H9 (cell line): ENCODE measurements around the gene CD47. TPM values are rescaled to one million over a fixed set of nuclear protein-coding genes. Genes with fewer than 3 reads are reported as not detected.

Source experiments
- DNase-seq: peaks from one replicate; pipeline ENCODE4 v3.0.0-alpha.2; 2017
- H2AFZ ChIP-seq: one replicate; pipeline ENCODE4 v1.6.1; 2013; ENCODE audit warnings: mild to moderate bottlenecking, low read length, control low read depth, moderate library complexity
- H2AK5ac ChIP-seq: 2 replicates; pipeline ENCODE4 v1.6.1; 2013; ENCODE audit warnings: low read length, control low read depth, mixed read lengths; ENCODE audit not compliant: insufficient read length
- H2BK120ac ChIP-seq: one replicate; pipeline ENCODE4 v1.6.1; 2013; ENCODE audit warnings: low read depth, mild to moderate bottlenecking, low read length, control low read depth, inconsistent platforms; ENCODE audit not compliant: poor library complexity, severe bottlenecking
- H2BK12ac ChIP-seq: 2 replicates; pipeline ENCODE4 v1.6.1; 2013; ENCODE audit warnings: low read length, control low read depth, mixed read lengths, low read depth; ENCODE audit not compliant: insufficient read length
- H2BK15ac ChIP-seq: 2 replicates; pipeline ENCODE4 v1.6.1; 2013; ENCODE audit warnings: low read depth, low read length, control low read depth
- H2BK20ac ChIP-seq: one replicate; pipeline ENCODE4 v1.6.1; 2013; ENCODE audit warnings: low read depth, mild to moderate bottlenecking, low read length, control low read depth, inconsistent platforms; ENCODE audit not compliant: poor library complexity, severe bottlenecking
- H2BK5ac ChIP-seq: 2 replicates; pipeline ENCODE4 v1.6.1; 2013; ENCODE audit warnings: low read length, control low read depth, mixed read lengths; ENCODE audit not compliant: insufficient read length
- H3K14ac ChIP-seq: 2 replicates; pipeline ENCODE4 v1.6.1; 2013; ENCODE audit warnings: low read length, control low read depth; ENCODE audit not compliant: insufficient read depth
- H3K18ac ChIP-seq: 2 replicates; pipeline ENCODE4 v1.6.1; 2013; ENCODE audit warnings: low read depth, mild to moderate bottlenecking, mixed read lengths, low read length, control low read depth; ENCODE audit not compliant: insufficient read length
- H3K23ac ChIP-seq: 2 replicates; pipeline ENCODE4 v1.6.1; 2013; ENCODE audit warnings: low read length, control low read depth, mixed read lengths, low read depth; ENCODE audit not compliant: insufficient read length
- H3K23me2 ChIP-seq: 2 replicates; pipeline ENCODE4 v1.6.1; 2013; ENCODE audit warnings: low read depth, mild to moderate bottlenecking, mixed read lengths, low read length, control low read depth; ENCODE audit not compliant: insufficient read length, poor library complexity, severe bottlenecking
- H3K27ac ChIP-seq: 2 replicates; pipeline ENCODE4 v1.5.1; 2013; ENCODE audit warnings: low read length, control low read depth, mixed read lengths, low read depth; ENCODE audit not compliant: insufficient read length
- H3K27me3 ChIP-seq: 2 replicates; pipeline ENCODE4 v1.6.1; 2013; ENCODE audit warnings: low read length, control low read depth, inconsistent platforms; ENCODE audit not compliant: insufficient read depth
- H3K4ac ChIP-seq: 2 replicates; pipeline ENCODE4 v1.6.1; 2013; ENCODE audit warnings: low read depth, mild to moderate bottlenecking, control low read depth, inconsistent platforms, low read length, moderate library complexity
- H3K4me1 ChIP-seq: 2 replicates; pipeline ENCODE4 v1.6.1; 2013; ENCODE audit warnings: low read length, control low read depth, inconsistent platforms; ENCODE audit not compliant: insufficient read depth
- H3K4me2 ChIP-seq: 2 replicates; pipeline ENCODE4 v1.6.1; 2013; ENCODE audit warnings: low read length, control low read depth, mixed read lengths; ENCODE audit not compliant: insufficient read length, insufficient read depth
- H3K56ac ChIP-seq: 2 replicates; pipeline ENCODE4 v1.6.1; 2013; ENCODE audit warnings: low read depth, mild to moderate bottlenecking, mixed read lengths, low read length, control low read depth; ENCODE audit not compliant: insufficient read length
- H3K79me1 ChIP-seq: 2 replicates; pipeline ENCODE4 v1.6.1; 2013; ENCODE audit warnings: low read depth, mild to moderate bottlenecking, moderate library complexity, low read length, control low read depth, inconsistent platforms; ENCODE audit not compliant: insufficient read depth, poor library complexity, severe bottlenecking
- H3K79me2 ChIP-seq: 2 replicates; pipeline ENCODE4 v1.6.1; 2013; ENCODE audit warnings: low read length, control low read depth, inconsistent platforms; ENCODE audit not compliant: insufficient read depth
- H3K9ac ChIP-seq: 2 replicates; pipeline ENCODE4 v1.6.1; 2013; ENCODE audit warnings: low read length, control low read depth, mixed read lengths; ENCODE audit not compliant: insufficient read length; ENCODE audit errors: extremely low read depth
- H3K9me3 ChIP-seq: one replicate; pipeline ENCODE4 v1.6.1; 2013; ENCODE audit warnings: low read depth, low read length, inconsistent platforms; ENCODE audit not compliant: control insufficient read depth
- H3T11ph ChIP-seq: one replicate; pipeline ENCODE4 v1.6.1; 2013; ENCODE audit warnings: mild to moderate bottlenecking, low read length, control low read depth, inconsistent platforms
- H4K20me1 ChIP-seq: one replicate; pipeline ENCODE4 v1.6.1; 2013; ENCODE audit not compliant: control insufficient read depth, insufficient read length, insufficient read depth
- H4K5ac ChIP-seq: 2 replicates; pipeline ENCODE4 v1.6.1; 2013; ENCODE audit warnings: low read depth, mild to moderate bottlenecking, mixed read lengths, low read length, control low read depth; ENCODE audit not compliant: insufficient read length
- H4K8ac ChIP-seq: replicated peaks from 2 replicates; pipeline ENCODE4 v1.6.1; 2013; ENCODE audit warnings: low read length, control low read depth, mixed read lengths, low read depth; ENCODE audit not compliant: insufficient read length
- H4K91ac ChIP-seq: 2 replicates; pipeline ENCODE4 v1.6.1; 2013; ENCODE audit warnings: low read depth, mild to moderate bottlenecking, moderate library complexity, mixed read lengths, low read length, control low read depth; ENCODE audit not compliant: insufficient read length
- H3K27ac Mint-ChIP-seq, 3 experiments: 2 replicates in 2 of 3; 3 replicates in 1 of 3; pipeline ENCODE4 v1.8.0; 2020 to 2021; ENCODE audit warnings: mixed read lengths in 3 of 3, mild to moderate bottlenecking in 1 of 3, moderate library complexity in 1 of 3
- H3K27me3 Mint-ChIP-seq: 2 replicates; pipeline ENCODE4 v1.8.0; 2021; ENCODE audit warnings: low read depth, mild to moderate bottlenecking, moderate library complexity, mixed read lengths
- H3K36me3 Mint-ChIP-seq, 3 experiments: 2 replicates in 2 of 3; 3 replicates in 1 of 3; pipeline ENCODE4 v1.8.0; 2020 to 2021; ENCODE audit warnings: low read depth in 3 of 3, mixed read lengths in 3 of 3; ENCODE audit not compliant: insufficient read depth in 1 of 3
- H3K4me1 Mint-ChIP-seq, 2 experiments: 2 replicates each; pipeline ENCODE4 v1.8.0; 2020; ENCODE audit warnings: mixed read lengths in 2 of 2
- H3K4me3 Mint-ChIP-seq, 2 experiments: 2 replicates in 1 of 2; 3 replicates in 1 of 2; pipeline ENCODE4 v1.8.0; 2020 to 2021; ENCODE audit warnings: mild to moderate bottlenecking in 2 of 2, mixed read lengths in 2 of 2, moderate library complexity in 1 of 2
- H3K9me3 Mint-ChIP-seq, 2 experiments: 2 replicates in 1 of 2; 3 replicates in 1 of 2; pipeline ENCODE4 v1.8.0; 2020; ENCODE audit warnings: mild to moderate bottlenecking in 2 of 2, mixed read lengths in 2 of 2, moderate library complexity in 1 of 2
- CTCF ChIP-seq: fragments of 200-600 bp; sonication (generic); conservative IDR thresholded peaks from 3 replicates; pipeline ENCODE4 v1.8.0; 2021; ENCODE audit warnings: antibody characterized with exemption, mild to moderate bottlenecking
- WGBS: extraction: QIAGEN DNeasy Blood & Tissue Kit; methylation state at CpG from one replicate; pipeline ENCODE4 v1.1.7; 2013; ENCODE audit warnings: missing lambda C conversion rate, low lambda C conversion rate, mixed read lengths; ENCODE audit not compliant: insufficient read length; ENCODE audit errors: extremely low coverage; 5-methylcytosine and 5-hydroxymethylcytosine counted together
- total RNA-seq: library from RNA; stranded (reverse); gene quantifications from 2 replicates; pipeline ENCODE4 v1.2.1, GENCODE V29; 2021

Gene CD47
- total RNA-seq, 1 experiment from 2014 or later: 15.4 TPM

GRCh38 chr3:108125550-108126071 is 34.8 kb upstream of the CD47 start:
- Histone ChIP-seq H4K5ac (no peak overlapping the region), H3T11ph (no peak overlapping the region), H3K9me3 (no peaks in the 10 kb centered on the region), H2BK20ac (no peak overlapping the region), H3K14ac (no peak overlapping the region), H2BK15ac (no peak overlapping the region), H4K20me1 (no peaks in the 10 kb centered on the region), H3K4me1 (peaks cover 4% of the 10 kb centered on the region; the same call in 1 of the 2 replicates), H3K27me3 (no peaks in the 10 kb centered on the region), H3K23me2 (no peaks in the 10 kb centered on the region), H2AFZ (no peak overlapping the region), H4K8ac (no peak overlapping the region), H3K79me2 (no peaks in the 10 kb centered on the region), H3K9ac (no peak overlapping the region), H3K56ac (no peak overlapping the region), H2BK5ac (no peak overlapping the region), H2AK5ac (no peak overlapping the region), H2BK12ac (no peak overlapping the region), H3K23ac (no peak overlapping the region), H3K79me1 (no peaks in the 10 kb centered on the region), H3K4me2 (no peak overlapping the region), H2BK120ac (no peak overlapping the region), H4K91ac (no peak overlapping the region), H3K18ac (no peak overlapping the region), H3K27ac (no peak overlapping the region), H3K4ac (no peak overlapping the region)
- no CpG with 5 or more reads among the region's 6 CpGs for WGBS
- no peaks in the 10 kb centered on the region; a peak in 1 of 7 replicates for H3K36me3 Mint-ChIP-seq
- no peak for DNase-seq
- H3K27ac Mint-ChIP-seq: no peak overlapping the region
- H3K9me3 Mint-ChIP-seq: no peaks in the 10 kb centered on the region; a peak in 1 of 5 replicates
- no peak overlapping the region for H3K4me3 Mint-ChIP-seq
- no peak for TF ChIP-seq CTCF
- peaks cover 15 to 16% of the 10 kb centered on the region in 2 experiments for H3K4me1 Mint-ChIP-seq
- H3K27me3 Mint-ChIP-seq: no peaks in the 10 kb centered on the region; the same call in 1 of the 2 replicates
